ENCODE results near the gene ATP6V1B1. TPM values are rescaled to one million over a fixed set of nuclear protein-coding genes. Genes with fewer than 3 reads are reported as not detected.
"Not testable (repeated sequence)": the region's sequence is repeated elsewhere in the genome, so short reads cannot be mapped to it uniquely, and the experiment has no call there.

ATP6V1B1 gene
- total and polyA plus RNA-seq, 2 of the 4 experiments (the other 2 are of a cell fraction) = 1.3 TPM; not detected in 1

DNA sequence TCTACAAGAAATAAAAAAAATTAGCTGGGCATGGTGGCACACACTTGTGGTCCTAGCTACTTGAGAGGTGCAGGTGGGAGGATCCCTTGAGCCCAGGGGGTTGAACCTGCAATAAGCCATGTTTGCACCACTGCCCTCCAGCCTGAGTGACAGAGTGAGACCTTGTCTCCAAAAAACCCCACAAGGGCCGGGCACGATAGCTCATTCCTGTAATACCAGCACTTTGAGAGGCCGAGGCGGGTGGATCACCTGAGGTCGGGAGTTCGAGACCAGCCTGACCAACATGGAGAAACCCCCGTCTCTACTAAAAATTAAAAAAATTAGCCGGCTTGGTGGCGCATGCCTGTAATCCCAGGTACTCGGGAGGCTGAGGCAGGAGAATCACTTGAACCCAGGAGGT lies 64.2 kb downstream of the ATP6V1B1 start:
- H3K9me3 ChIP-seq (ENCODE audit: control insufficient read depth, insufficient read depth, low read length); H3K27me3 ChIP-seq (ENCODE audit: control insufficient read depth, insufficient read depth, low read length); H4K91ac ChIP-seq (ENCODE audit: insufficient read depth, low read depth, low read length); H3K4me1 ChIP-seq (ENCODE audit: control insufficient read depth, insufficient read depth, low read length); in situ Hi-C loops (cut with MboI; ENCODE audit: low sequenced_read_pairs); H4K5ac ChIP-seq (ENCODE audit: low read depth, low read length); H3K23ac ChIP-seq (ENCODE audit: low read depth, low read length); H2AFZ ChIP-seq (replicated peaks; ENCODE audit: low read length, poor library complexity); H2BK20ac ChIP-seq (ENCODE audit: low read depth, low read length); dilution Hi-C loops (cut with HindIII; ENCODE audit: low sequenced_read_pairs, unreplicated experiment); H3K4me3 ChIP-seq (ENCODE audit: insufficient read depth, low read depth, low read length); DNase-seq; H4K8ac ChIP-seq (ENCODE audit: low read depth in 2 of 2, low read length in 2 of 2); H2BK15ac ChIP-seq (ENCODE audit: low read depth, low read length); H3K9me1 ChIP-seq (ENCODE audit: insufficient read depth, low read length); H2AK9ac ChIP-seq (replicated peaks; ENCODE audit: low read depth, low read length, poor library complexity); H3K79me1 ChIP-seq (ENCODE audit: low read depth in 1 of 2, low read length in 2 of 2); BruUV-seq (replicated peaks); H3K56ac ChIP-seq (ENCODE audit: extremely low read depth, insufficient read depth, low read length); H2BK5ac ChIP-seq (ENCODE audit: low read depth, low read length, poor library complexity, severe bottlenecking); H3K4me2 ChIP-seq (ENCODE audit: low read depth, low read length); H4K20me1 ChIP-seq (ENCODE audit: insufficient read depth, low read length); H3K36me3 ChIP-seq (ENCODE audit: control insufficient read depth, insufficient read depth, low read length); H3K18ac ChIP-seq (ENCODE audit: low read depth, low read length); CTCF ChIA-PET; H3K14ac ChIP-seq (replicated peaks; ENCODE audit: low read depth, low read length); ATAC-seq (ENCODE audit: low read depth); H2BK120ac ChIP-seq (ENCODE audit: low read depth, low read length); H3K27ac ChIP-seq (ENCODE audit: insufficient read depth, low read length); H3K9ac ChIP-seq (ENCODE audit: low read depth, low read length); H3K4ac ChIP-seq (ENCODE audit: low read depth, low read length); POLR2A ChIA-PET (ENCODE audit: unreplicated experiment); H2AK5ac ChIP-seq (ENCODE audit: low read depth, low read length): not testable (repeated sequence)
- 90% methylated on average over 2 of the region's 10 CpGs; no CpG with 5 or more reads in 1 of the 2 experiments for whole genome bisulfite sequencing, 2 experiments (ENCODE audit: extremely low coverage in 2 of 2, insufficient read length in 1 of 2)
- intact Hi-C loops (cut with micrococcal nuclease) = loop anchor here (10.0 kb wide), 1 partner anchor 125 kb away; no protein-coding TSS in a partner anchor

Measured in IMR-90 (cell line).